Natural killer cell treated with Interleukin-12 subunit alpha and Interleukin-12 subunit beta and Interleukin-15 and Interleukin-18, amount 100 ng/mL, for 72 hours (primary cell): Measurements from ENCODE around the gene C19orf73. TPM values are rescaled to one million over a fixed set of nuclear protein-coding genes. Genes with fewer than 3 reads are reported as not detected.
"Not testable (repeated sequence)": the region's sequence is repeated elsewhere in the genome, so short reads cannot be mapped to it uniquely, and the experiment has no call there.

Experiments used
- ATAC-seq, 2 donors: fragments of 150-1000 bp; cut with Tn5 transposase in 1 of 2; sonication (Bioruptor Pico), chemical (Tn5 transposase) in 1 of 2; 2 replicates each; pipeline ENCODE4 v1.10.0; 2021
- DNase-seq: peaks from one replicate; pipeline ENCODE4 v3.0.0; 2022; ENCODE audit warnings: low spot score
- H3K27ac Mint-ChIP-seq, 2 donors: 1 replicate in 1 of 2; 2 replicates in 1 of 2; pipeline ENCODE4 v1.8.0; 2022; ENCODE audit warnings: mixed read lengths in 2 of 2, mild to moderate bottlenecking in 1 of 2, moderate library complexity in 1 of 2
- H3K27me3 Mint-ChIP-seq, 2 donors: 1 replicate in 1 of 2; 2 replicates in 1 of 2; pipeline ENCODE4 v1.8.0; 2022; ENCODE audit warnings: mixed read lengths in 2 of 2
- H3K36me3 Mint-ChIP-seq: one replicate; pipeline ENCODE4 v1.8.0; 2022; ENCODE audit warnings: mixed read lengths
- H3K4me1 Mint-ChIP-seq, 2 donors: 1 replicate in 1 of 2; 2 replicates in 1 of 2; pipeline ENCODE4 v1.8.0; 2022; ENCODE audit warnings: low read depth in 2 of 2, mixed read lengths in 2 of 2, mild to moderate bottlenecking in 1 of 2
- H3K4me3 Mint-ChIP-seq: one replicate; pipeline ENCODE4 v1.8.0; 2022; ENCODE audit warnings: mixed read lengths
- H3K9me3 Mint-ChIP-seq: 2 replicates; pipeline ENCODE4 v1.8.0; 2022; ENCODE audit warnings: mixed read lengths
- total RNA-seq, 2 donors: library from RNA; stranded (reverse); gene quantifications; one replicate each; pipeline ENCODE4 v1.2.3, GENCODE V29; 2022

The C19orf73 gene
- total RNA-seq, 2 donors from 2014 or later: 0.95 to 2.9 TPM

GRCh38 chr19:49123285-49123684, 4.3 kb upstream of the C19orf73 start:
- H3K27ac Mint-ChIP-seq, H3K4me3 Mint-ChIP-seq, DNase-seq, H3K9me3 Mint-ChIP-seq, ATAC-seq, H3K36me3 Mint-ChIP-seq: not testable (repeated sequence)
- peaks cover 10 to 11% of the 10 kb centered on the region in 2 donors for H3K27me3 Mint-ChIP-seq
- H3K4me1 Mint-ChIP-seq: peaks cover 17 to 19% of the 10 kb centered on the region in 2 donors

DNA sequence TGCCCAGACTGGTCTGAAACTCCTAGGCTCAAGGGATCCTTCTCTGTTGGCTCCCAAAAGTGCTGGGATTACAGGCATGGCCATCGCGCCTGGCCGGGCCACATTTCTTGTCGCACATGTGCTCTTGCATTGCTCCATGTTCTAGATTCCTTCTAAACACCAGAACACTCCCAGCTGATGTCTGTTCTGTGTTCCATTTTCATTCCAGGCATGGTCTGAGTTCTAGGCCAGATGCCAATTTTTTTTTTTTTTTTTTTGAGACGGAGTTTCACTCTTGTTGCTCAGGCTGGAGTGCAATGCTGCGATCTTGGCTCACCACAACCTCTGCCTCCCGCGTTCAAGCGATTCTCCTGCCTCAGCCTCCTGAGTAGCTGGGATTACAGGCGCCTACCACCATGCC, 2.9 kb upstream of the C19orf73 start:
- not testable (repeated sequence) for H3K9me3 Mint-ChIP-seq, DNase-seq, ATAC-seq, H3K27ac Mint-ChIP-seq, H3K4me3 Mint-ChIP-seq, H3K36me3 Mint-ChIP-seq
- H3K4me1 Mint-ChIP-seq: peaks cover 21 to 22% of the 10 kb centered on the region in 2 donors
- peaks cover 10 to 11% of the 10 kb centered on the region in 2 donors for H3K27me3 Mint-ChIP-seq

DNA sequence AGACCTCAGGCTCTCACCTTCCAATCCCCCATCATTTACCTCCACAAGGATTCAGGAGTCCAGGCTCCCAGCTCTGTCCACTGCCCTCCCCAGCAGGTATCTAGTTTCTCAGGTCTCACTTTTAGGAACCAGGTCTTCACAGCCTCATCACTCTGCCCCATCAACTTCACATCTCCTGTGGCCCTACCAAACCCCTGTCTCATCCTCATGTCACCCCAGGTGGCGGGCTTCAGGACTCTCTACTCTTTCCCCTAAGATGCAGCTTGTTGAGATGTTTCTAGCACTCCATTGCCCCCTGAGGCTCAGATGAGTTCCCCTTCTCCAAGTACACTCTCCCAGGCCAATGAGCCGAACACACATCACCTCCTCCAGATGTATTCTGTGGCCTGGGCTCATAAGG, 1.9 kb upstream of the C19orf73 start:
- Mint-ChIP-seq H3K4me3 (peak overlapping the region; percentile 72), H3K27ac (no peak overlapping the region), H3K4me1 (peaks cover 21 to 22% of the 10 kb centered on the region in 2 donors), H3K27me3 (peaks cover 10 to 11% of the 10 kb centered on the region in 2 donors), H3K36me3 (no peaks in the 10 kb centered on the region), H3K9me3 (no peaks in the 10 kb centered on the region)
- ATAC-seq (no peak), DNase-seq (no peak)

- ATAC-seq (no peak), DNase-seq (no peak)
- H3K4me1 Mint-ChIP-seq: peaks cover 22 to 23% of the 10 kb centered on the region in 2 donors
Measured at GRCh38 chr19:49120325-49120683, 1.4 kb upstream of the C19orf73 start.

GRCh38 chr19:49119411-49120324, 725 bp upstream of the C19orf73 start, which contains the start of gene PPFIA3:
TSS of gene PPFIA3 (plus strand) at chr19:49119544. CDS start at chr19:49127874, 8,330 bp downstream.
- DNase-seq: peak; percentile 67
- H3K36me3 Mint-ChIP-seq: no peaks in the 10 kb centered on the region
- H3K9me3 Mint-ChIP-seq: no peaks in the 10 kb centered on the region
- peaks cover 22 to 27% of the 10 kb centered on the region in 2 donors for H3K4me1 Mint-ChIP-seq
- peak within 1 kb of the TSS; percentile 91 for H3K4me3 Mint-ChIP-seq
- H3K27ac Mint-ChIP-seq: peak within 1 kb of the TSS; percentile 86 to 94
- H3K27me3 Mint-ChIP-seq: peaks cover 10 to 11% of the 10 kb centered on the region in 2 donors
- no peak for ATAC-seq

More at GRCh38 chr19:49120325-49120683, 1.4 kb upstream of the C19orf73 start:
- no peaks in the 10 kb centered on the region for H3K36me3 Mint-ChIP-seq
- H3K27me3 Mint-ChIP-seq: peaks cover 10 to 11% of the 10 kb centered on the region in 2 donors
- H3K9me3 Mint-ChIP-seq: no peaks in the 10 kb centered on the region
- H3K4me3 Mint-ChIP-seq: peak overlapping the region; percentile 72
- H3K27ac Mint-ChIP-seq: no peak overlapping the region

- ATAC-seq (no peak), DNase-seq (no peak)
- Mint-ChIP-seq H3K27ac (peak overlapping the region; percentile 86 to 94), H3K27me3 (peaks cover 10 to 11% of the 10 kb centered on the region in 2 donors), H3K4me1 (peaks cover 28 to 37% of the 10 kb centered on the region in 2 donors), H3K4me3 (peak overlapping the region; percentile 91), H3K36me3 (no peaks in the 10 kb centered on the region), H3K9me3 (no peaks in the 10 kb centered on the region)
Measured at GRCh38 chr19:49117677-49118564, 1.0 kb downstream of the C19orf73 start.

GRCh38 chr19:49116544-49116943, 2.4 kb downstream of the C19orf73 start:
- H3K27ac Mint-ChIP-seq: peak overlapping the region in 1 of 2 donors; percentile 72
- no peak for ATAC-seq
- H3K36me3 Mint-ChIP-seq: no peaks in the 10 kb centered on the region
- peaks cover 28 to 37% of the 10 kb centered on the region in 2 donors for H3K4me1 Mint-ChIP-seq
- H3K9me3 Mint-ChIP-seq: no peaks in the 10 kb centered on the region
- H3K27me3 Mint-ChIP-seq: peaks cover 8 to 10% of the 10 kb centered on the region in 2 donors
- DNase-seq: no peak
- H3K4me3 Mint-ChIP-seq: peak overlapping the region; percentile 91

- Mint-ChIP-seq H3K27ac (no peak overlapping the region), H3K36me3 (no peaks in the 10 kb centered on the region), H3K4me1 (peaks cover 20 to 29% of the 10 kb centered on the region in 2 donors), H3K9me3 (no peaks in the 10 kb centered on the region), H3K27me3 (no peaks in the 10 kb centered on the region), H3K4me3 (peak overlapping the region; percentile 83)
- no peak for ATAC-seq
- DNase-seq: no peak
Measured at GRCh38 chr19:49114630-49115363, 4.1 kb downstream of the C19orf73 start.

GRCh38 chr19:49113762-49114629, 4.9 kb downstream of the C19orf73 start, which contains the start of gene LIN7B:
TSS of gene LIN7B (plus strand) at chr19:49114370. CDS start at chr19:49114405, 35 bp downstream.
- H3K27ac Mint-ChIP-seq: peak within 1 kb of the TSS; percentile 4 to 17

DNA sequence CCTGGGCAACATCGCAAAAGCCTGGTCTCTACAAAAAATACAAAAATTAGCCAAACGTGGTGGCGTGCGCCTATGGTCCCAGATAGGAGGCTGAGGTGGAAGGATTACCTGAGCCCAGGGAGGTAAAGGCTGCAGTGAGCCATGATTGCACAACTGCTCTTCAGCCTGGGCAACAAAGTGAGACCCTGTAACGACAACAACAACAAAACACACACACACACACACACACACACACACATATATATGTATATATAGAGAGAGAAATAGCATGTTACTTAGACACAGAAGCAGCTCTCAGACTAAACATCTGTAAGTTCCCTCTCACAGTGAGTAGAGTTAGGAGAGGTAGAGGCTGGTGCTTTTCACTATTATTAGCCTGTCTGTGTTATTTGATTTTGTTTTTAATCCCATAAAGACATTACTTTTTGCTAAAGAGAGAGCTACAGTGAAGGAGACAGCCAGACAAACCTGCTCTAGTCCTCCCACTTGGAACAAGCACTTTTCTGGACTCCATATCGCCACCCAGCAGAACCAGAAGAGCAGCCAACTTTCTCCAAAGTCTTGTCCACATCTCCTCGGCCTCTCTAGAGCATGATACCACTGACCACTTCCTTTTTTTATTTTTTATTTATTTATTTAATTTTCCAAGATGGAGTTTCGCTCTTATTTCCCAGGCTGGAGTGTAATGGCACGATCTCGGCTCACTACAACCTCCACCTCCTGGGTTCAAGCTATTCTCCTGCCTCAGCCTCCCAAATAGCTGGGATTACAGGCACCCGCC, 7.5 kb downstream of the C19orf73 start:
- Mint-ChIP-seq H3K27ac (no peak overlapping the region), H3K36me3 (peaks cover 19% of the 10 kb centered on the region), H3K9me3 (no peaks in the 10 kb centered on the region), H3K27me3 (no peaks in the 10 kb centered on the region), H3K4me3 (no peak overlapping the region), H3K4me1 (peaks cover 17 to 21% of the 10 kb centered on the region in 2 donors)
- DNase-seq (no peak), ATAC-seq (no peak)

More at GRCh38 chr19:49113762-49114629, 4.9 kb downstream of the C19orf73 start, which contains the start of gene LIN7B:
- ATAC-seq (peak; percentile 79 to 83), DNase-seq (peak; percentile 81)
- Mint-ChIP-seq H3K4me3 (peak within 1 kb of the TSS; percentile 84), H3K36me3 (peaks cover 4% of the 10 kb centered on the region), H3K9me3 (no peaks in the 10 kb centered on the region), H3K4me1 (peaks cover 21 to 29% of the 10 kb centered on the region in 2 donors), H3K27me3 (no peaks in the 10 kb centered on the region)

DNA sequence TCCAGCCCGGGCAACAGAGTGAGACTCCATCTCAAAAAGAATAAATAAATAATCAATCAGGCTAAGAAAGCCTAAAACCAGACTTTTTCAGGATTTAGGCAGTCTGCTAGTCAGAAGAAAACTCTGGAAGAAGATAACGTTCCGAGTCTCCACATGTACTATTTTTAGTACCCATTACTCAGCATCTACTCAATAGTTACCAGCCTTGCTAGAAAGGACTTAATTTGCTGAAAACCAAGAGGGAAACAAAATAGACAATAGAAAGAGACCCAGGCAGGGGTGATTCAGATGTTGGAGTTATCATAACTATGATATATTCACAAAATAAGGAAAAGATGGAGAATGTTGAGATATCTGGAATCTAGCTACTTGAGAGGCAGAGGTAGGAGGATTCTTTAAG, 8.4 kb downstream of the C19orf73 start:
- DNase-seq: no peak
- Mint-ChIP-seq H3K36me3 (peaks cover 19% of the 10 kb centered on the region), H3K27me3 (no peaks in the 10 kb centered on the region), H3K4me3 (no peak overlapping the region), H3K9me3 (no peaks in the 10 kb centered on the region), H3K27ac (no peak overlapping the region), H3K4me1 (peaks cover 17 to 21% of the 10 kb centered on the region in 2 donors)
- no peak for ATAC-seq
